Lung (tissue), 12 donors: ENCODE data around the gene ZNF462. TPM values are rescaled to one million over a fixed set of nuclear protein-coding genes. Genes with fewer than 3 reads are reported as not detected.

Experiments
- ATAC-seq: fragments of 200-7000 bp; cut with Tn5 transposase; one replicate; pipeline ENCODE4 v1.9.1; 2020; ENCODE audit warnings: moderate number of reproducible peaks; ENCODE audit not compliant: insufficient read depth, low FRiP score
- DNase-seq, 3 donors: peaks; one replicate each; pipeline ENCODE4 v3.0.0-alpha.2; 2013 to 2017
- H3K27ac ChIP-seq, 2 donors: one replicate each; pipeline ENCODE4 v1.5.1; 2013; ENCODE audit warnings: mild to moderate bottlenecking in 2 of 2, moderate library complexity in 2 of 2, control low read depth in 1 of 2, inconsistent platforms in 1 of 2, low read depth in 1 of 2, low read length in 1 of 2
- H3K27me3 ChIP-seq, 3 donors: one replicate each; pipeline ENCODE4 v1.5.1; 2013; ENCODE audit warnings: low read length in 2 of 3; ENCODE audit not compliant: control insufficient read depth in 3 of 3, insufficient read depth in 3 of 3
- H3K36me3 ChIP-seq, 4 donors: one replicate each; pipeline ENCODE4 v1.5.1; 2013; ENCODE audit warnings: low read length in 4 of 4, mild to moderate bottlenecking in 1 of 4, moderate library complexity in 1 of 4; ENCODE audit not compliant: control insufficient read depth in 4 of 4, insufficient read depth in 4 of 4
- H3K4me1 ChIP-seq, 5 donors: one replicate each; pipeline ENCODE4 v1.5.1; 2013; ENCODE audit warnings: low read length in 5 of 5, mild to moderate bottlenecking in 2 of 5, moderate library complexity in 1 of 5; ENCODE audit not compliant: control insufficient read depth in 5 of 5, insufficient read depth in 5 of 5
- H3K4me3 ChIP-seq: one replicate; pipeline ENCODE4 v1.5.1; 2013; ENCODE audit warnings: mild to moderate bottlenecking, control low read depth, moderate library complexity
- H3K9ac ChIP-seq, 2 donors: one replicate each; pipeline ENCODE4 v1.5.1; 2013; ENCODE audit warnings: low read length in 2 of 2, control low read depth in 1 of 2; ENCODE audit not compliant: insufficient read depth in 1 of 2
- H3K9me3 ChIP-seq, 4 donors: one replicate each; pipeline ENCODE4 v1.5.1; 2013; ENCODE audit warnings: low read length in 3 of 4, mild to moderate bottlenecking in 1 of 4, moderate library complexity in 1 of 4; ENCODE audit not compliant: control insufficient read depth in 4 of 4, insufficient read depth in 3 of 4
- CTCF ChIP-seq: IDR thresholded peaks from 2 replicates; pipeline ENCODE4 v1.5.1; 2012; ENCODE audit warnings: mild to moderate bottlenecking; ENCODE audit errors: control extremely low read depth, extremely low read depth
- WGBS, 2 donors: extraction: QIAGEN DNeasy Blood & Tissue Kit; methylation state at CpG; one replicate each; pipeline ENCODE4 v1.1.7; 2013; 5-methylcytosine and 5-hydroxymethylcytosine counted together
- polyA plus RNA-seq, 2 donors: library from polyadenylated mRNA; stranded (reverse); fragments of 200-250 nt; gene quantifications; one replicate each; pipeline ENCODE4 v1.2.1, GENCODE V29; 2013
- total RNA-seq, 2 donors: library from RNA; depleted of rRNA in 1 of 2; stranded (reverse); fragments of >200 nt in 1 of 2; gene quantifications; one replicate each; pipeline ENCODE4 v1.2.1, GENCODE V29; 2014 to 2021
- donor health status: control.
- donor health status: control.
- donor health status: Bipolar disorder and iron deficiency.
- donor health status: healthy.
- donor health status: DM: yes; HTN: yes; CAD: no.

ZNF462 gene
- total and polyA plus RNA-seq, 4 donors, result 2.0 to 37.7 (median 19.5) TPM

DNA sequence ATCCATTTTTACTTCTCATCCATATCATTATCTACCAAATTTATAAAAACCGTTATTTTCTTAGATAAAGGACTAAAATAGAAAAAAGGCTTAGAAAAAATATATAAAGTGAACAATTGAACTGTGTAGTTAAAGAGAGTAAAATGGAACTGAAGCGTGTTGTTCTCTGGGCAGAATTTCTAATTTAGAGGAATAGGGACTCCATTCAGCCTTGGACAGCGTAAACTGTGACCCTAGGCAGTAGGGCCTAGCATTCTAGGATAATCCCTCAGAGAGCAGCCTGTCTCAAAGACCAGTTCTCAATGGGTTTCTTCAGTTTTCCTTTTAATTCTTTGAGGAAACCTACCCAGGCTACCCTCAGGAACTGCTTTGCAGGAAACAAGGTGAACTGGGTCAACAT, 11.1 kb downstream of the ZNF462 start:
- Histone ChIP-seq H3K27ac (no peak overlapping the region), H3K27me3 (no peaks in the 10 kb centered on the region), H3K4me3 (no peak overlapping the region), H3K36me3 (no peaks in the 10 kb centered on the region), H3K9me3 (no peaks in the 10 kb centered on the region), H3K4me1 (peaks cover 13 to 58% (median 46%) of the 10 kb centered on the region in 5 donors), H3K9ac (no peak overlapping the region)
- TF ChIP-seq CTCF, result no peak
- DNase-seq (no peak), ATAC-seq (no peak)
- WGBS, 2 donors, result 94 to 95% methylated on average over 3 of the region's 3 CpGs

GRCh38 chr9:106874652-106875051, 11.7 kb downstream of the ZNF462 start:
- no peak overlapping the region for H3K4me3 ChIP-seq
- H3K27me3 ChIP-seq, result no peaks in the 10 kb centered on the region
- no peak overlapping the region for H3K27ac ChIP-seq
- WGBS, 2 donors, result 75 to 76% methylated on average over 2 of the region's 2 CpGs
- no peaks in the 10 kb centered on the region for H3K36me3 ChIP-seq
- H3K9me3 ChIP-seq, result no peaks in the 10 kb centered on the region
- no peak for TF ChIP-seq CTCF
- ATAC-seq, result no peak
- peaks cover 17 to 57% (median 45%) of the 10 kb centered on the region in 5 donors for H3K4me1 ChIP-seq
- H3K9ac ChIP-seq, result no peak overlapping the region
- DNase-seq, result peak in 2 of 3 donors; percentile 56 to 66

GRCh38 chr9:106875529-106875928, 12.6 kb downstream of the ZNF462 start:
- Histone ChIP-seq H3K27me3 (no peaks in the 10 kb centered on the region), H3K4me1 (peaks cover 16 to 57% (median 47%) of the 10 kb centered on the region in 5 donors), H3K36me3 (no peaks in the 10 kb centered on the region), H3K9ac (no peak overlapping the region), H3K4me3 (no peak overlapping the region), H3K9me3 (no peaks in the 10 kb centered on the region), H3K27ac (no peak overlapping the region)
- TF ChIP-seq CTCF, result no peak
- DNase-seq (peak in 2 of 3 donors; percentile 53 to 59), ATAC-seq (no peak)
- WGBS, 2 donors, result 51 to 76% methylated on average over 3 of the region's 3 CpGs

DNA sequence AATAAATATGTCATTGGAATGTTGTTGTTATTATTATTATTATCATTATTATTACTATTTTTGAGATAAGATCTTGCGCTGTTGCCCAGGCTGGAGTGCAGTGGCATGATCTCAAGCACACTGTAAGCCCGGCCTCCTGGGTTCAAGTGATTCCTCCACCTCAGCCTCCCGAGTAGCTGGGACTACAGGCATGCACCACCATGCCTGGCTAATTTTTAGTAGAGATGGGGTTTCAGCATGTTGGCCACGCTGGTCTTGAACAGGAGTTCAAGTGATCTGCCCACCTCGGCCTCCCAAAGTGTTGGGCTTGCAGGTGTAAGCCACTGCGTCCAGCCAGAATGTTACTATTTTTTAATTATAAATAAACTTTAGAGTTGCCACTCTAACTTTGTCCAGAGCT, 14.4 kb downstream of the ZNF462 start:
- H3K4me3 ChIP-seq, result no peak overlapping the region
- TF ChIP-seq CTCF, result no peak
- H3K27me3 ChIP-seq, result no peaks in the 10 kb centered on the region
- no peak overlapping the region for H3K9ac ChIP-seq
- DNase-seq (no peak), ATAC-seq (no peak)
- H3K9me3 ChIP-seq, result no peaks in the 10 kb centered on the region
- no peak overlapping the region for H3K27ac ChIP-seq
- no peaks in the 10 kb centered on the region for H3K36me3 ChIP-seq
- peaks cover 21 to 67% (median 43%) of the 10 kb centered on the region in 5 donors for H3K4me1 ChIP-seq
- WGBS, 2 donors, result 88 to 93% methylated on average over 6 of the region's 6 CpGs
